Fibroblast of skin of left quadriceps (primary cell): Measurements from ENCODE around the gene IGSF22.

Source experiments
- DNase-seq, 2 experiments: peaks; one replicate each; pipeline ENCODE4 v3.0.0-alpha.2; 2013; ENCODE audit warnings: low read depth in 2 of 2

Gene IGSF22

DNA sequence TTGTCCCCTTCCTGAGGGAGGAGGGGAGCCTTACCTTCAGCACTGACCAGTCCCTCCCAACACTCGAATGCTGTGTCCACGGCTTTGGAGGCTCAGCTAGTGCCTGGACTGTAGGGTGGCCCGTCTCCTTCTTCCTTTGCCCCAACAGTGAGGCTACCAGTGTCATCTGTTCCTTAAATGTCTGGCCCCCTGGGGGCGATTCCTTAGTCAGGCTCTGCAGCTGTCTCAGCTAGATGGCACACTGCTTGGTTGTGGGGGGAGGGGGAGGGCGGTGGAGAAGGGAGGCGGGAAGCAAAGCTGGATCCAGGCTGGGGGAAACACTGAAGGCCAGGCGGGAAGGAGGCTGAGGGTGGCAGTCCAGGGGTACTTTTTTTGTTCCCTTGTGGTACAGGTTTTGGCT lies at the start of gene IGSF22:
IGSF22 (minus strand) TSS at position 149 of the 400 bp plus-strand sequence. CDS start 1,952 bp downstream, outside the sequence.
- DNase-seq: no peak

DNA sequence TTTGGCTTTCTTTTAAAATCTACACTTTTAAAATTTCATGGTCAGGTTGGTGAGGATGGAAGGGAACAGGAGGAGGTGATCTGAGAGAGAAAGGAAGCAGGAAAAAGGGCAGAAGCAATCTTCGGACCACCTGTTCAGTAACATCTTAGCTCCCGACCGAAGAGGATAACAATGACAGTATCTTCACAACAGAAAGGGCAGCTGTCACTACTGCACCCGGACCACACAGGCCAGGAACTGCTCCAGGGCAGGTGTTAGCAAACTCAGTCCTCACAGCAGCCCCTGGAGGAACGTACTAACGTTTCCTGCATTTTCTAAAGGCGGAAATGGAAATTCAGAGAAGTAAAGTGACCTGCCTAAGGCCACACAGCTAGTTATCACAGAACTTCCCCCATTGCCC lies 48.8 kb upstream of the IGSF22 start:
- no peak for DNase-seq

DNA sequence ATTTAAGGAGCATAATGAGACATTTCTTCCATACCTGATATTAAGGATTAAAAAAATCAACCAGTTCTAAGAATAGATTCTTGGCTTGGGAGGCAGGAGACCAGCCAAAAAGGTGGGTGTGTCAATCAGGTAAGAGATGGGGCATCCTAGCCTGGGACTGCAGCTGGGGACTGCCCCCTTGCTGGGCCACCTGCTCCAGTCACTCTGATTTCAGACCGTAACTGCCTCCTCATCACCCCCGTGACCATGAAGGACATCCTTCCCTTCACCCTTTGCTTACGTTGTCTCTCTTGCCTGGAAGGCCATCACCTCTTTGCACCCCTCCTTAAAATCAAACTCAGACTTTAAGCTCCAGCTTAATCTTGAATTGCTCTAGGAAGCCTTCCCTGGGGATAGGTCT lies 47.7 kb upstream of the IGSF22 start:
- no peak for DNase-seq

DNA sequence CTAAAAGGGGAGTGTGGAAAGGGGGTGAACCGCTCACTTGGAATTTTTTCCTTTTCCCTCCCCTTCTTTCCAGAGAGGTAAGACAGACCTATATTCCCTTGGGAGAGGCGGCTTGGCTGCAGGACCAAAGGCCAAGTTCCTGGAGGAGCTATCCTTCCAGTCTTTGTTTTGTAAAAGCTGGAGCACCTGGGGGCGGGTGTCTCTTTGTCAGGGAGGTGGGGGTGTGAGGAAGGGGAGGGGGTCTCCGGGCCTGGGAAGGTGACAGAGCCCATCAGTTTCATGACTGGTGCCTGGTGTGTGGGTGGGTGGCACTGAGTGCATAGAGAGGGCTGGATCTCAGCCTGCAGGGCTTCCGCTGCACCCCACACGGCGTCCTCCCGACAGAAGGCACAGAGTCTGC lies 47.1 kb upstream of the IGSF22 start:
- no peak for DNase-seq

DNA sequence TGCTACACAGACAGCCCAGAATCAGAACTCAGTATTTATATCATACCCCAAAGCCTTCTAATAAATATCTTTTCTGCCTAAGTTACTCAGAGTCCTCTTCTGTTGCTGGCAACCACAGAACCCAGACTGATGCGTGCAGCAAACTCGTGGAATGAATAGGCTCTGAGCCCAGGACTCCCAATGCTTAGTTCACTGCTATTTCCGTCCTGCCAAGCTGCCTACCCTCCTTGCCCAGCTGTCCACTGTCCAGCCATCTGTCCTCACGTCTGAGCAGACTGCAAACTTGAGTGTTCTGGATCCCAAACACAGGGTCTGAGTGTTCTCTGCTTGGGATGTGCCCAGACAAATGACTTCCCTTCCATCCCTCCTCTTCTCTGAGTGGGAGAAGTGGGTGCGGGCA lies 46.2 kb upstream of the IGSF22 start:
- no peak for DNase-seq

DNA sequence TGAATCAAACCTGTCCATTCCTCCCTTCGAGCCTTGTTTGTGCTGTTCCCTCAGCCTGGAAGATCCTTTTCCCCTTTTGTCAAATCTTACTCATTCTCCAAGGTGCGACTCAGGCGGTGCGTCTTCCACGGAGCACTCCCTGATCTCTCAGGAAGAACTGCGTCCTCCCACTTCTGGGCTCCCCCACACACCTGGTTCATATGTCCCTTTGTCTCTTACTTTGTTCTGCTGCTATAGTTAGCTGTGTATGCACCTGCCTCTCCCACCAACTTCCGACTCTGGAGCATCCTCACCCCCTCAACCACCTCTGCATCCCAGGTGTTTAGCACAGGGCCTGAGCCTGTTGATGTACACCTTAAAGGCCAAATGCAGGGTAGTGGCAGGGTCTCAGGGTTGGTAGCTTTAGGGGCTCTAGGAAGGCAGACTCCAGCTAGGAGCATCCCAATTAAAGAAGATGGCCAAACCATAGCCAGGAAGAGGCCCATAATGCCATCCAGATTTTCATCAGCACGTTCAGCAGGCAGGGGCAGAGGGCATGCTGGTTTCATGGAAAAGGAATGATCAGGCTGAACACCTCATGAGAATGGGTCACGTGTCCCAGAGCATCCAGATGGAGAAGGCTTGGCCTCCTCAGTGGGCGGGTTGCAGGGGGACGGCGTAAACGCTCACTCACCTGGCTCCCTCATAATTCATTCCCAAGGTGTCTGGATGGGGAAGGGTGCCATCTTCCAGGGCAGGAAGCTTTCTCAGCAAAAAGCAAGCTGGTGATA lies 45.5 kb upstream of the IGSF22 start:
- DNase-seq: no peak

DNA sequence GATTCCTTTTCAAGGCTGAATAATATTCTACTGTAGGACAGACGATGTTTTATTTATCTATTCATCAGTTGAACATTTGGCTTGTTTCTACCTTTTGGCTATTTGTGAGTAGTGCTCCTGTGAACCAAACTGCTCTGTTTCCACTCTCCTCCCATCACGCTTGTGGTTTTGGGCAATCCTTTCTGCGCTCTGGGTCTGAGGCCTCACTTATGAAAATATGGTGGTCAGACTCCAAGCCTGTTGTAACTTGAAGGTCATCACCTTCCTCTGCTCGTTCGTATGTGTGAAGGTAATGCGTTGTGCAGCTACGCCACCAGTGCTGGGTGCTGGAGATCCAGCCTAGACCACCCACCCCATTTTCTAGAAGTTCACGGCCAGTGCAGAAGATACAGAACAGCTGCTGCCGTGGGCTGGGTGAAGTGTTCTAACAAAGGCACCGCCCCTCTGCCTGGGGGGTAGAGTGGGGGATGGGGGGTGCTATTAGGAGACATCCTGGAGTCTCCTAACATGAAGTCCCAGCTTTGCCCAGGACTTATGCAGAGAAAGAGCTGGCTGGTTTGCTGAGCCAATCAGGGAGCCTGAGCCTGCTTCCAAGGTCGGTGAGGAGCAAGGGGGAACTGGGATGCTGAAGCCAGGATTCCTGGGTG lies 44.6 kb upstream of the IGSF22 start:
- DNase-seq: no peak

DNA sequence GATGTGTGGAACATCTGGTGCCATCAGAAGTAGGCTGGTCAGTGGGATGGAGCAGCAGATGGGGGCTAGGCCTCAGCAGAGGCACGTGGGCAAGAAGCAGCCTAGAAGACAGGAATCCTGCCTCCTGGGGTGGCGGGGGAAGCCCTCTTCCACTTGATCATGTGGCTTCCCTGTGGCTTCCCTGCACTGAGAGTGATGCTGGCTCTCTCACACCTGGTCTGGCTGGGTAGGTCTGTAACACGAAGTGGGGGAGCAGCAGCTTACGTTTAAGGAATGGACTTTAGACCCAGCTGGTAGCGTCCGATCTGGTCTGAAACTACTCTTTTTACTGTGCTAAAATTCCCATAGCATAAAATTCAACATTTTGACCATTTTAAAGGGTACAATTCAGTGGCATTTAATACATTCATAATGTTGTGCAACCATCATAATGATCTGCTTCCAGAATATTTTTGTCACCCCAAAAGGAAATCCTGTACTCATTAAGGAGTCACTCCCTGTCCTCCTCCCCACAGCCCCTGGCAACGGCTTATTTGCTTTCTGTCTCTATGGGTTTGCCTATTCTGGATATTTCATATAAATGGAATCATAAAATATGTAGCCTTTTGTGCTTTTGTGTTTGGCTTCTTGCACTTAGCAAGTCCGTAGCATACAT lies 43.9 kb upstream of the IGSF22 start:
- DNase-seq: no peak

DNA sequence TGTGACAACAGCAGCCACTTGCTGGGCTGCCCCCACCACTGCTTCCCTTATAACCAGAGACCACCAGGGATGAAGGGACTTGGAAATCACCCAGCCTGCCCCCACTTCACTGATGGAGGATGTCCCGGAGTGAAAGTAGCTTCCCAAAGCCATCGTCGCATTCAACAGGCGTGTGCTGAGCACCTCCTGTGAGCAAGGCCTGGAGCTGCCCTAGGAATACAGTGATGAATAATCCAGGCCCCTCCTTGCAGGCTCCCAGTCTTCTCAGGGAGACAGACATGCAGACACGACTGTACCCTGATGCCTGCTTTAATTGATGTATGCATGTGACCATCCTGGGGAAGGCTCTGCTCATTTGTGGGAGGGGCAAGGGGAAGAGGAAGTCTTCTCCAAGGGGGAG lies 43.0 kb upstream of the IGSF22 start:
- no peak for DNase-seq

DNA sequence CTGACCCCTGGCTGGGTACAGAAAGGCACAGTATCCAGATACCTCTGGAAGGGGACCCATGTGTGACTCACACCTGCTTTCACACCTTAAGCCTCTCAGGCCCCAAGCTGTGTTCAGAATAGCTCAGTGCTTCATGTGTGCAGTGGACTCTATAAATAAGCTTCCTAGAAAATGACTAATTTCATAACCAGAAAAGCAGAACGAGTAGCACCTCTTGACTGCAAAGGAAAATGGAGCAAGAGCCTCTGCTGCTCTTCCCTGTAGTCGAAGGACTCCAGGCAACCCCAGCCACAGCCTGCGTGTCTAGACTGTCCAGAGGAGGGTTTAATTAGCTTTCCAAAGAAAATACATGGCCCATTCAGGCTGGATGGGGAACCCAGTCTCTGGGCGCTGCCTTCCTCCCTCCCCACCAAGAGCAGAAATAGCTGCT lies 42.5 kb upstream of the IGSF22 start:
- DNase-seq: no peak

DNA sequence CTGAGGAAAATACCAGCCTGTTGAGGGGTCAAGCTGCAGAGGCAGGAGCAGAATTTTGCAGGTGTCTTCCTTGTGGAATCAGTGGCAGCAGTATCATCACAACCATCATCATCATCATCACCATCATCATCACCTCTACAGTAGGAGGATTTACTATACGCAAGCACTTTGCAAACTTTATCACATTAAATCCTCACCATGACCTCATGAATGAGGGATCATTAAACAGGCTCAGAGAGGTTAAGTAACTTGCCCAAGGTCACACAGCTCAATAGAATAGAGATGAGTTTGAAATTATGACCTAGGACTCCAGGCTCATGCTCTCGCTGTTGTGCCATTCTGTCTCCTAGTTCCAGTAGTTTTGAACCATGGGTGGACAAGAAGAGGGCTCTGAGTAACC lies 40.0 kb upstream of the IGSF22 start:
- DNase-seq: no peak

DNA sequence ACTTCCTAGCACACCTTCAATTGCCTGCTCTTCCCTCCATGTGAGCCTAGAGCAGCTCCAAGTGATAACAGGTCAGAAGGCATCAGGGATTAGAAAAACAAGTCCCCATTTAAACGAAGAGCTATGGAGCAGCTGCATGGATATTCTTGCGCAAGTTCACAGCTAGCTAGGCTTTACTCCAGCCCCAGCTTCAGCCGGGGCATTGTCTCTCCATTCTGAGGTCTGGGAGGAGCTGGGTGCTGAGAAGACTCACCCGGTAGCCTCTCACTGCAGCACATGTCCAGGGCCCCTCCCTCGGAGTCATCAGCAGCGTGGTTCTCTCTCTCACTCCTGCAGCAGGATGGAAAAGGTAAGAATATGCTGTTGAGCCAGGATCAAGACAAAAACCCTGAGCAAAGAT lies 39.6 kb upstream of the IGSF22 start:
- no peak for DNase-seq

DNA sequence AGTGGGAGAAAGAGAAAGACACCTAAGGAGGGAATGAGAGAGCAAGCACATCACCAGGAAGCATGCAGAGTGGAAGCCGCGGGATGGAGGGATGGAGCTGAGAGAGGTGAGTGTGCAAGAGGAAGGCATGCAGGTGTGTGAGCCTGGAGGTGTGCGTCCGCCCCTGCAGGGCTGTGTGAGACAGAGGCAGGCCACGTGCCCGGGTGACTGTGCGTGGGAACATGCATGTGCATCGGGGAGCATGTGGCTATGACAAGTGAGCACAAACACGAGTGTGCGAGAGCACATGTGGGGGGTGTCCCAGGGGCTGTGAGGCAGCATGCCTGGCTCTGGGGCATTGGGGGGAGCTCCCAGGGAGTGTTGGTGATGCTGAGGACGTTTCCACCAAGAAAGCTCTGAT lies 35.8 kb upstream of the IGSF22 start:
- no peak for DNase-seq

DNA sequence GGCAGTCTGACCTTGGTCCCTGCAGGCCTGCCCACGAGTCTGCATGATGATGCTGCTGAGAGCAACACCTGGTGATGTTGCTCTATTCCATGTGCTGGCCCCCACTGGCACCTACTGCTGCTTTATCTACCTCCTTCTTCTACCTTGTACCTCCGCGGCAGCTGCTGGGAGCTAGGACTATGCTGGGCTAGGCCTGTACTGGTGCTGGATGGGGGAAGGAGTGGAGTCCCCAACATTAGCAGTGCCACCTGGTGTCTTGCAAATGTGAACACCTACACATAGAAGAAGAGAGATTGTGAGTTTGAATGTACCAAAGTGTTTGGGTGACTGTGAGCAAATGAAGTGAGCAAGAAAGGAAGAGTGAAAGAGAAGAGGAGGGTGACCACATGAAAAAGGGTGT lies 35.2 kb upstream of the IGSF22 start:
- no peak for DNase-seq

DNA sequence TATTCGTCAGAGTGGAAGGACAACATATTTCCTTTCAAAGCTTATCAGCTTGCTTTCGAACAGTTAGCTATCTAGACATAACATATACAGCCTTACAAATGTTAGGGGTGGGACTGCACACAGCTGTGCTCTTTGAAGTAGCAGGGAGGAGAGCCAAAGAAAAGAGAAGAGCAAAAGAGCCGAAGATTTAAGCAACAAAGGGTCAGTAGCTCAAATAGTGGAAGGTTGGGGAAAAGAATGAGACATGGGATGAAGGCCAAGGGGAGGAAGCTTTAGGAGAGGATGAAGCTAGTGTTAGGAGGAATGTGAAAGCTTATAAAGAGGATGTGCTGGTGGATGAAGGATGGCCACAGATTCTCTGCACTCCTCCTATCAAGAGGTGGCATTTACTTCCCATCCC lies 31.8 kb upstream of the IGSF22 start:
- no peak for DNase-seq

DNA sequence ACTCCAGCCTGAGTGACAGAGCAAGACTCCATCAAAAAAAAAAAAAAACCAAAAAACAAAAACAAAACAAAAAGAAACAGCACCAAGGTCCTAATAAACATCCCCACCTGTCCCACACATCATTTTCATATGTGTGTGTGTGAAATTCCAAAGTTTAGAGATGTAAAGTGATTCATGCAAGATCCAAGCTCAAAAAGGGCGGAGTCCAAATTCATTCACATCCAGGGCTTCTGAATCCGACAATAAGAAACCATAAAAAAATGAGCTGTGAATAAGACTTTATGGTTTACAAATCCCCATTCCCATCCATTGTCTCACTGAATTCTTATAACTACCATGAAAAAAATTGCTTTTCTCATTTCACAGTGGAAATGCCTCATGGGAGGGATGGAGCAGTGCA lies 30.9 kb upstream of the IGSF22 start:
- no peak for DNase-seq

DNA sequence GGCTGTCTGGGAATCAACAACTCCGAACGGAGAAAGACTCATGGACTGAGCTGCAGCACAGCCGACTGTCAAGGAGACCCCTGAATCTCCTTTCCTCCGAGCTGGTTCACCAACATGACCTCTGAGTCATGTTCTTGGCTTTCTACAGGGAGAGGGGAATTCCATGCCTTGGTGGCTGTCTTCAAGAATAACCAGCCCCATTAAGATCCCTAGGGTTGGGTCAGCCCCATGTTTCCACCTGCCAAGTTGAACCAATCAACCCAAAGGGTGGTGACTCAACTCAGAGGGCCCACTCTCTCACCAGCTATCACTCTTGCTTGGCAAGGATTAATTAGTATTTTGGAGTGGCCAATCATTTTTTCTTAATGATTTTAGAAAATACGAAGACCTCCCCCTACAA lies 28.3 kb upstream of the IGSF22 start:
- DNase-seq: no peak

DNA sequence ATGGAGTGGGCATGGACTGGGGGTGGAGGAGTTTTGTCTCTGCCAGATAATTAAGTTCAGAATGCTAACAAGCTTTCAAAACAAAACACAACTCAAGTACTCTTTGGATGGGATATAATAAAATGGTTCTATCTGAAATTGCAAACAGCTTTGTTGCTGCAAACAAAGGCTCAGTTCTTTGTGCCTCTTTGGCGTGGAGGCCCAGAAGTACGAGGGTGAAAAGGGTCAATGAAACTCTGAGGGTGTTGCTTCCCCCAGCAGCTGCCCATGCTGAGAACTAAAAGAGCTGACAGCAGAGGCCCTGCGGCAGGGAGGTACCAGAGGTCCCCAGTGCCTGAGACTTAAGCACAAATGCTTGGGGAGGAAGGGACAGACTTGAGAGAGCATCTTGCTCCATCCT lies 26.5 kb upstream of the IGSF22 start:
- no peak for DNase-seq

DNA sequence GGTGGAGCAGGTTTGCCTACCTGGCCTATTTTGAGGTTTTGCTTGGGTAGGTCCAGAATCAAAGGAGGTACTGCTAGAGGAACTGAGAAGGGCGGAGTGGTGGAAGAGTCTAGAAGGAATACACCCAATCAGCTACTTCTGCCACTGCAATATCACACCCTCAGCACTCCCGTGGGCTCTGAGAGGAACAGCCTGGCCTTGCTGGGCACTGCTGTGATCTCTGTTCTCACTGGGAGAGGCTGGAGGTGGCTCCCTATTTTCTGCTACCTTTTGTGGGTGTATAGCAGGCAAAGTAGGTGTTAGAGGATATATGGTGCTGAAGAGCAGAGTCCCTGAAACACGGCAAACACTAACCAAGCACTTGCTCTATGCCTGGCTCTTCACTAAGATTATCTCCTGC lies 25.0 kb upstream of the IGSF22 start:
- no peak for DNase-seq

DNA sequence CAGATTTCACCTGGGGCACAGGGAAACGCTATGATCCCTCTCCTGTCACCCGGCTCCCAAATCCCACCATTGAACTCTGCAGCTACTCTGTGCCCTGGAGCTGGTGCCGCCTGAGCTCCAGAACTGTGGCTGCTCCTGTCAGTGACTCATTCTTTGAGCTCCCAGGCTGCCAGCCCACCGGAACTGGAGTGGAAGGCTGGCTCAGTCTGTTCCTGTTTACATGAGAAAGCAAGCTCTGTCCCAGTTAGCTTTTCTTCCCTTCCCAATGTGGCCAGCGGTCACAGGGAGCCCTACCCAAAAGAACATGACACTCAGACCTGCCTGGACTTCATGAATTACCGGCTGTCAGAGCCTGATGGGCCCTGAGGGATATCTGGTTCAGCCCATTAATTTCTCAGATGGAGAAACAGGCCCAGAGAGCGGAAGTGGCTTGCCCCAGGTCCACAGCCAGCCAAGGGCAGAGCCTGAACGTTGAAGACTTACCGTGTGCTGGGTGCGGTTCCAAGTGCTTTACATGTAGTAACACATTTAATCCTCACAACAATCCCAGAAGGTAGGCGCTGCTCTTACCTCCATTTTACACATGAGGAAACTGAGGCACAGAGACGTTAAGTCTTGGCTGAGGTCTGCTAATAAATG lies 23.8 kb upstream of the IGSF22 start:
- peak; percentile 25 for DNase-seq

DNA sequence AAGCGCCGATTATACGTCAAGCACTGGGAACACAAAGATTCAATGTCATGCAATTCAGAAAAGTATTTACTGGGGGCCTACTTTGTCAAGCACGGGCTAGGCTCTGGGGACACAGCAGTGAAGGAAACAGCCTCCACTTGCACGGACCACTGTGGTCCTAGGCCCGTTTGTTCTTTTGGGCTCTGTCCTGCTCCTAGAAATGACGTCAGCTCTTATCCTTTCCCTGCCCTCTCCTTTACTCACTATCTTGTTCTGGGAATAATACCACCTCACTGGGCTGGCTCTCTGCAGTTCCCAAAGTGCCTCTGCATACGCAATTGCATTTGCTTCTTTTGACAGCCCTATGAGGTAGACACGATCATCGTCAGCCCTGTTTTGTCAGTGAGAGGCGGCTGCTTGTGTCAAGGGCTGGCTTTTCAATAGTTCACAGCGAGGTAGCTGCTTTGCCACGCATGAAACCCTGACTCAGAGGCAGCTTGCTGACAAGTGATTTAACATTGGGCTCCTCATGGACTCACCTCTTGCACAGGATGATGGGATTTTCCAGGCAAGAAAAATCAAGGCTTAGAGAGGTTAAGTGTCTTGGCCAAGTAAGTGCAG lies 22.9 kb upstream of the IGSF22 start:
- DNase-seq: no peak

DNA sequence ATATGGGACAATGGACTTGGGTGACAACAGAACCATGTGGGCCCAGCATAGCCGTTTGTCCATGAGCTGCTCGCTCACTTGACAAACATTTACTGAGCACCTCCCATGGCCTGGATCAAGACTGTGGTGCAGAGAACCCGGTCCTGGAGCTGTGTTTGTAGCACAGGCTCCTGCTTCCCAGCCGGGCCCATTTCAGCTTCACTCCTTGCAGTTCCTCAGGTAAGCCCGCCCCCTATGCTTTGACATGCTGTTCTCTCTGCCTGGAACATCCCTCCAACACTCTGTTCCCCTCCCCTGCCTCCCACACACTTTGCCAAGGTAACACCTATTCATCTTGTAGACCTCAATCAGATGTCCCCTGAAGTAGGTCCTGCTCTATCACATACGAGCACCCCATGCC lies 19.3 kb upstream of the IGSF22 start:
- DNase-seq: no peak
